GM12878 (cell line): ENCODE results near the gene PHF2. TPM values are rescaled to one million over a fixed set of nuclear protein-coding genes. Genes with fewer than 3 reads are reported as not detected.
A peak's percentile ranks its signal among the peaks of the same experiment; 100 is the strongest.

ENCODE experiments used
- CBFB ChIP-seq: IDR thresholded peaks from 2 replicates; pipeline ENCODE4 v1.6.1; 2016; ENCODE audit warnings: antibody characterized with exemption, low read depth
- CBX5 ChIP-seq: sonication (generic); IDR thresholded peaks from 2 replicates; pipeline ENCODE4 v1.6.1; 2016; ENCODE audit warnings: low read depth, moderate library complexity, mild to moderate bottlenecking, inconsistent platforms
- CHD2 ChIP-seq: IDR thresholded peaks from 2 replicates; pipeline ENCODE4 v1.6.1; 2011; ENCODE audit warnings: low read depth, low read length, improper control_type of control experiment, borderline replicate concordance
- ESRRA ChIP-seq: IDR thresholded peaks from 2 replicates; pipeline ENCODE4 v1.6.1; 2012; ENCODE audit warnings: mild to moderate bottlenecking, low read length, improper control_type of control experiment
- IRF4 ChIP-seq: IDR thresholded peaks from 2 replicates; pipeline ENCODE4 v1.6.1; 2011; ENCODE audit warnings: low read depth, low read length
- JUNB ChIP-seq: IDR thresholded peaks from 2 replicates; pipeline ENCODE4 v1.6.1; 2016; ENCODE audit warnings: antibody characterized with exemption, mild to moderate bottlenecking
- MTA3 ChIP-seq: IDR thresholded peaks from 2 replicates; pipeline ENCODE4 v1.6.1; 2012; ENCODE audit warnings: low read length, inconsistent platforms, borderline replicate concordance
- NR2C1 ChIP-seq: fragments of 450-650 bp; IDR thresholded peaks from 2 replicates; pipeline ENCODE4 v1.6.1; 2017; ENCODE audit warnings: antibody characterized with exemption, mild to moderate bottlenecking, moderate library complexity
- POLR2AphosphoS2 ChIP-seq: IDR thresholded peaks from 2 replicates; pipeline ENCODE4 v1.6.1; 2011; ENCODE audit warnings: low read depth, mild to moderate bottlenecking, low read length, improper control_type of control experiment, moderate library complexity
- RAD21 ChIP-seq: IDR thresholded peaks from 2 replicates; pipeline ENCODE4 v1.6.1; 2011; ENCODE audit warnings: mild to moderate bottlenecking, low read depth, low read length, moderate library complexity; ENCODE audit not compliant: insufficient read depth
- RUNX3 ChIP-seq: IDR thresholded peaks from 2 replicates; pipeline ENCODE4 v1.6.1; 2012; ENCODE audit warnings: low read length, inconsistent platforms
- SMAD1 ChIP-seq: fragments of 450-650 bp; IDR thresholded peaks from 2 replicates; pipeline ENCODE4 v1.6.1; 2018; ENCODE audit warnings: mild to moderate bottlenecking, low read depth; ENCODE audit not compliant: partially characterized antibody
- SREBF2 ChIP-seq: IDR thresholded peaks from 2 replicates; pipeline ENCODE4 v1.6.1; 2012; ENCODE audit warnings: mild to moderate bottlenecking, low read length
- TCF7 ChIP-seq: IDR thresholded peaks from 2 replicates; pipeline ENCODE4 v1.6.1; 2014; ENCODE audit warnings: antibody characterized with exemption, borderline replicate concordance
- ZBTB11 ChIP-seq: fragments of 450-650 bp; formaldehyde crosslinking; IDR thresholded peaks from 2 replicates; pipeline ENCODE4 v1.5.0; 2022; ENCODE audit warnings: mild to moderate bottlenecking, missing genetic modification characterization
- polyA plus RNA-seq, 11 experiments: library from polyadenylated mRNA; depleted of rRNA in 4 of 11; unstranded in 6 of 11; stranded (reverse) in 5 of 11; fragments of >200 nt; fragmentation: Nextera tagmentation in 4 of 11; fragmentation: Illumina TruSeq in 1 of 11; extraction: Ambion mirVana in 4 of 11; extraction: Trizol in 1 of 11; gene quantifications; 1 replicate in 1 of 11; 2 replicates in 10 of 11; pipeline versions ENCODE4 v1.2.1 to v1.2.3, GENCODE V29; 2011 to 2016; ENCODE audit warnings: inconsistent platforms in 2 of 11, missing spikeins in 2 of 11, low read depth in 1 of 11
- total RNA-seq, 4 experiments: library from RNA; depleted of rRNA in 3 of 4; stranded (reverse); fragments of >200 nt in 3 of 4; fragmentation: Illumina TruSeq in 1 of 4; extraction: Trizol in 1 of 4; gene quantifications; 2 replicates each; pipeline versions ENCODE4 v1.2.1 to v1.2.3, GENCODE V29; 2013 to 2021
- TF ChIP-seq, protein P1 (sequence below): IDR thresholded peaks from 2 replicates; pipeline ENCODE4 v1.6.1; 2012; ENCODE audit warnings: low read depth, low read length, improper control_type of control experiment
- TF ChIP-seq, protein P2 (sequence below): IDR thresholded peaks from 2 replicates; pipeline ENCODE4 v1.6.1; 2012; ENCODE audit warnings: improper control_type of control experiment, low read depth, low read length; ENCODE audit not compliant: insufficient replicate concordance

Gene PHF2
- total and polyA plus RNA-seq, 10 of the 15 experiments (the other 5 are each of a cell fraction or from before 2014, with no cell fraction given): 0.34 to 13.3 (median 5.5) TPM

DNA sequence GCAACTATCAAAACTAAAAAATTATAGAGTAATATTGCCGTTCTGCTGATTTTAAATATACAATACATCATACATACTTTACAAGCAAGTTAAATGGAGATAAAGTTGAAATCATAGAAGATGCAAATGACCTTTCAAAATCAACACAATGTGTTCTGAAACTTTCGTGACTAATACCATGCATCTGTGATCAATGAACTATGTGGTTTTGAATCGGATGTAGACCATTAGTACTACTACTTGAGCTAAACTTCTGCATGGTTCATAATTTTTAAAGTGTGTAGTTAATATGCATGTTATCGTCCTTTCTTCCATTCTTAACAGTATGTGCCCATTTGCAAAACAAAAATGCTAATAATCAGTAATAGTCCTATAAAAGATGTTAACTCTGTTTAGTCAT is 11.3 kb upstream of the PHF2 start (continued):
- TF ChIP-seq ZBTB11 (CRISPR knock-in tag): no peak
- TF ChIP-seq, protein P1, sequence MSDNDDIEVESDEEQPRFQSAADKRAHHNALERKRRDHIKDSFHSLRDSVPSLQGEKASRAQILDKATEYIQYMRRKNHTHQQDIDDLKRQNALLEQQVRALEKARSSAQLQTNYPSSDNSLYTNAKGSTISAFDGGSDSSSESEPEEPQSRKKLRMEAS: no peak
- TF ChIP-seq IRF4: 0 out of 2 replicates have a peak, but pooled peaks have one; percentile 49
- peak; percentile 82 for TF ChIP-seq RUNX3
- TF ChIP-seq CHD2: no peak
- TF ChIP-seq TCF7: 0 out of 2 replicates have a peak, but pooled peaks have one; percentile 8
- no peak for TF ChIP-seq POLR2AphosphoS2
- TF ChIP-seq NR2C1: no peak
- TF ChIP-seq, protein P2, sequence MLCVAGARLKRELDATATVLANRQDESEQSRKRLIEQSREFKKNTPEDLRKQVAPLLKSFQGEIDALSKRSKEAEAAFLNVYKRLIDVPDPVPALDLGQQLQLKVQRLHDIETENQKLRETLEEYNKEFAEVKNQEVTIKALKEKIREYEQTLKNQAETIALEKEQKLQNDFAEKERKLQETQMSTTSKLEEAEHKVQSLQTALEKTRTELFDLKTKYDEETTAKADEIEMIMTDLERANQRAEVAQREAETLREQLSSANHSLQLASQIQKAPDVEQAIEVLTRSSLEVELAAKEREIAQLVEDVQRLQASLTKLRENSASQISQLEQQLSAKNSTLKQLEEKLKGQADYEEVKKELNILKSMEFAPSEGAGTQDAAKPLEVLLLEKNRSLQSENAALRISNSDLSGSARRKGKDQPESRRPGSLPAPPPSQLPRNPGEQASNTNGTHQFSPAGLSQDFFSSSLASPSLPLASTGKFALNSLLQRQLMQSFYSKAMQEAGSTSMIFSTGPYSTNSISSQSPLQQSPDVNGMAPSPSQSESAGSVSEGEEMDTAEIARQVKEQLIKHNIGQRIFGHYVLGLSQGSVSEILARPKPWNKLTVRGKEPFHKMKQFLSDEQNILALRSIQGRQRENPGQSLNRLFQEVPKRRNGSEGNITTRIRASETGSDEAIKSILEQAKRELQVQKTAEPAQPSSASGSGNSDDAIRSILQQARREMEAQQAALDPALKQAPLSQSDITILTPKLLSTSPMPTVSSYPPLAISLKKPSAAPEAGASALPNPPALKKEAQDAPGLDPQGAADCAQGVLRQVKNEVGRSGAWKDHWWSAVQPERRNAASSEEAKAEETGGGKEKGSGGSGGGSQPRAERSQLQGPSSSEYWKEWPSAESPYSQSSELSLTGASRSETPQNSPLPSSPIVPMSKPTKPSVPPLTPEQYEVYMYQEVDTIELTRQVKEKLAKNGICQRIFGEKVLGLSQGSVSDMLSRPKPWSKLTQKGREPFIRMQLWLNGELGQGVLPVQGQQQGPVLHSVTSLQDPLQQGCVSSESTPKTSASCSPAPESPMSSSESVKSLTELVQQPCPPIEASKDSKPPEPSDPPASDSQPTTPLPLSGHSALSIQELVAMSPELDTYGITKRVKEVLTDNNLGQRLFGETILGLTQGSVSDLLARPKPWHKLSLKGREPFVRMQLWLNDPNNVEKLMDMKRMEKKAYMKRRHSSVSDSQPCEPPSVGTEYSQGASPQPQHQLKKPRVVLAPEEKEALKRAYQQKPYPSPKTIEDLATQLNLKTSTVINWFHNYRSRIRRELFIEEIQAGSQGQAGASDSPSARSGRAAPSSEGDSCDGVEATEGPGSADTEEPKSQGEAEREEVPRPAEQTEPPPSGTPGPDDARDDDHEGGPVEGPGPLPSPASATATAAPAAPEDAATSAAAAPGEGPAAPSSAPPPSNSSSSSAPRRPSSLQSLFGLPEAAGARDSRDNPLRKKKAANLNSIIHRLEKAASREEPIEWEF: peak; percentile 85
- no peak for TF ChIP-seq SREBF2
- peak; percentile 56 for TF ChIP-seq JUNB
- TF ChIP-seq CBFB: no peak
- TF ChIP-seq CBX5: no peak
- no peak for TF ChIP-seq ESRRA
- no peak for TF ChIP-seq MTA3
- TF ChIP-seq SMAD1: no peak
- no peak for TF ChIP-seq RAD21
- TF ChIP-seq, all 136 proteins: peak for 5
